Gastrocnemius medialis (tissue), 4 donors: Measurements from ENCODE around the gene OCLN. TPM values are rescaled to one million over a fixed set of nuclear protein-coding genes. Genes with fewer than 3 reads are reported as not detected.

Source experiments
- ATAC-seq, 2 donors: fragments of 150-250 bp; one replicate each; pipeline ENCODE4 v1.9.1; 2016
- DNase-seq, 2 donors: peaks; one replicate each; pipeline ENCODE4 v3.0.0-alpha.2; 2019
- H3K27ac ChIP-seq, 4 donors: fragments of 200-600 bp; sonication (generic); 1 replicate in 1 of 4; 2 replicates in 3 of 4; pipeline ENCODE4 v1.5.1; 2016 to 2018; ENCODE audit warnings: mild to moderate bottlenecking in 2 of 4, moderate library complexity in 1 of 4
- H3K27me3 ChIP-seq, 3 donors: fragments of 200-600 bp; sonication (generic) in 2 of 3; 1 replicate in 1 of 3; 2 replicates in 2 of 3; pipeline versions ENCODE4 v1.5.1 to v1.6.0; 2016 to 2019; ENCODE audit warnings: mild to moderate bottlenecking in 1 of 3, moderate library complexity in 1 of 3
- H3K36me3 ChIP-seq, 2 donors: fragments of 200-600 bp; sonication (generic) in 1 of 2; one replicate each; pipeline ENCODE4 v1.5.1; 2017 to 2018
- H3K4me1 ChIP-seq, 2 donors: fragments of 200-600 bp; sonication (generic) in 1 of 2; one replicate each; pipeline ENCODE4 v1.5.1; 2016 to 2017; ENCODE audit warnings: mild to moderate bottlenecking in 2 of 2
- H3K4me3 ChIP-seq, 4 donors: fragments of 200-600 bp; sonication (generic) in 3 of 4; 1 replicate in 1 of 4; 2 replicates in 3 of 4; pipeline ENCODE4 v1.5.1; 2016 to 2019; ENCODE audit warnings: mild to moderate bottlenecking in 2 of 4
- H3K9me3 ChIP-seq, 3 donors: fragments of 200-600 bp; sonication (generic) in 2 of 3; 1 replicate in 1 of 3; 2 replicates in 2 of 3; pipeline ENCODE4 v1.5.1; 2016 to 2019
- CTCF ChIP-seq, 5 experiments: fragments of 450-650 bp in 3 of 5; fragments of 200-600 bp in 2 of 5; sonication (generic) in 2 of 5; IDR thresholded peaks in 4 of 5; conservative IDR thresholded peaks in 1 of 5; 1 replicate in 4 of 5; 2 replicates in 1 of 5; pipeline ENCODE4 v1.5.1; 2016 to 2019; ENCODE audit warnings: antibody characterized with exemption in 5 of 5, mild to moderate bottlenecking in 3 of 5, moderate library complexity in 3 of 5
- POLR2A ChIP-seq, 2 donors: fragments of 450-650 bp; IDR thresholded peaks; one replicate each; pipeline ENCODE4 v1.6.1; 2017; ENCODE audit warnings: antibody characterized with exemption in 2 of 2, mild to moderate bottlenecking in 2 of 2, moderate library complexity in 2 of 2
- in situ Hi-C, 4 donors: fragments of 200-750 bp; cut with MboI; loops; one replicate each; pipeline versions ENCODE4 v1.15.0 to v1.8.0; 2017; ENCODE audit warnings: low sequenced_read_pairs in 4 of 4
- intact Hi-C: fragments of 100-400 bp; cut with DNase I; formaldehyde crosslinking; loops from one replicate; pipeline ENCODE4 v1.15.1; 2023; ENCODE audit warnings: low total_unique reads
- total RNA-seq, 4 donors: library from RNA; depleted of rRNA; stranded (reverse); fragments of >200 nt; gene quantifications; one replicate each; pipeline versions ENCODE4 v1.1.0 to v1.2.3, GENCODE V29; 2016

The OCLN gene
- total RNA-seq, 4 donors from 2014 or later: 0.39 to 0.87 (median 0.62) TPM

DNA sequence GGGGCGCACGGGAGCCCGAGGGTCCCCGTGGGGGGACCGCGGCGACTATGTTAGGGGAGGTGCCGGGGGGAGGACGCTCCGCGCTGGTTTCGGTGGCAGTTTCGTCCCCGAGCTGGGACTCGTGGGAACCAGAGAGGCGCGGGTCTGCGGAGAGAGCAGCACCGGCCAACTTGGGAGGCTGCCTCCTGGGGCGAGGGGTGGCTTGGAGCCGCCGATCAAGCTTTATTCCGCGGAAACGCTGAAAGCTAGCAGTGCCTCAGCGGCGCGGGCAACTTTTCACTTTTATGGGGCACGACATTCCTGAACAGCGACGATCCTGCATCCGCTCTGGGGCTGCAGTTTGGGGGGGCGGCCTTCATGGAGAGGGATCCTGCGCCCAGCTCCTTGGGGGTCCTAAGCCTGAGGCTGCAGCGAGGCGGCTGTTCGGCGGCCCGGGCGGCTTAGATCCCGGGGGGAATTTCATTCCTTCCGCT, 369 bp downstream of the OCLN start:
- no peak overlapping the region for H3K27ac ChIP-seq
- intact Hi-C loops (no loop called here), in situ Hi-C loops (no loop called here)
- DNase-seq (no peak), ATAC-seq (no peak)
- peaks cover 37 to 43% (median 42%) of the 10 kb centered on the region in 3 donors for H3K27me3 ChIP-seq
- H3K9me3 ChIP-seq: no peaks in the 10 kb centered on the region
- H3K4me1 ChIP-seq: peaks cover 4 to 7% of the 10 kb centered on the region in 2 donors
- no peaks in the 10 kb centered on the region for H3K36me3 ChIP-seq
- TF ChIP-seq POLR2A (IDR thresholded peaks at IDR 0.05) (no peak), CTCF (IDR thresholded peaks at IDR 0.05 in 4 of 5, conservative IDR thresholded peaks at IDR 0.05 in 1 of 5) (no peak)
- H3K4me3 ChIP-seq: peak overlapping the region; percentile 50 to 65 (median 56)

- DNase-seq: no peak
- ATAC-seq: no peak
- peaks cover 37 to 43% (median 42%) of the 10 kb centered on the region in 3 donors for H3K27me3 ChIP-seq
- no peaks in the 10 kb centered on the region for H3K9me3 ChIP-seq
- peaks cover 4 to 7% of the 10 kb centered on the region in 2 donors for H3K4me1 ChIP-seq
- intact Hi-C loops (no loop called here), in situ Hi-C loops (no loop called here)
- H3K36me3 ChIP-seq: no peaks in the 10 kb centered on the region
- no peak overlapping the region for H3K27ac ChIP-seq
- peak overlapping the region; percentile 50 to 65 (median 56) for H3K4me3 ChIP-seq
- no peak for TF ChIP-seq CTCF (IDR thresholded peaks at IDR 0.05 in 4 of 5, conservative IDR thresholded peaks at IDR 0.05 in 1 of 5)
- no peak for TF ChIP-seq POLR2A (IDR thresholded peaks at IDR 0.05)
Observed at GRCh38 chr5:69493396-69494133, 975 bp downstream of the OCLN start.

DNA sequence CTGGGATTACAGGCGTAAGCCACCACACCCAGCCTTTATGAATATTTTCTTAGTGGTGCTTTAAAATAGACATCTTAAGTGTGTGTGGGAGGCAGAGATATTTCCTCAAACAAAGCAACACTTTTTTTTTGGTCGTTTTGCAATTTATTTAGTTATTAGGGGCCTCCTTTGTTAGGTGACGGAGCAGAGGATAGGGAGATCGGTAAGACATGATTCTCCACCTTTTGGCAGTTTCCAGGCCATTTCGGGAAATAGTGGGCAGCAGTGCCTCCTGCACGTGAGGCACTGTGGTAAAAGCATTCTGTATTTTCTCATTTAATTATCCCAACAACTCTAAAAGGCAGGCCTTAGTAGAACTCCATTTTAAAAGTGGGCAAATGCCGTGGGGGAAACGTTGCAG, 1.9 kb downstream of the OCLN start:
- no peaks in the 10 kb centered on the region for H3K9me3 ChIP-seq
- DNase-seq (no peak), ATAC-seq (no peak)
- peaks cover 4 to 7% of the 10 kb centered on the region in 2 donors for H3K4me1 ChIP-seq
- H3K4me3 ChIP-seq: no peak overlapping the region
- TF ChIP-seq POLR2A (IDR thresholded peaks at IDR 0.05): no peak
- TF ChIP-seq CTCF (IDR thresholded peaks at IDR 0.05 in 4 of 5, conservative IDR thresholded peaks at IDR 0.05 in 1 of 5): no peak
- H3K36me3 ChIP-seq: no peaks in the 10 kb centered on the region
- intact Hi-C loops: no loop called here
- no peak overlapping the region for H3K27ac ChIP-seq
- H3K27me3 ChIP-seq: peaks cover 37 to 43% (median 42%) of the 10 kb centered on the region in 3 donors
- in situ Hi-C loops: no loop called here

- H3K4me1 ChIP-seq: peaks cover 4 to 7% of the 10 kb centered on the region in 2 donors
- H3K36me3 ChIP-seq: no peaks in the 10 kb centered on the region
- no peak for DNase-seq
- intact Hi-C loops (no loop called here), in situ Hi-C loops (no loop called here)
- TF ChIP-seq POLR2A (IDR thresholded peaks at IDR 0.05) (no peak), CTCF (IDR thresholded peaks at IDR 0.05 in 4 of 5, conservative IDR thresholded peaks at IDR 0.05 in 1 of 5) (no peak)
- no peaks in the 10 kb centered on the region for H3K9me3 ChIP-seq
- H3K27ac ChIP-seq: no peak overlapping the region
- H3K4me3 ChIP-seq: no peak overlapping the region
- ATAC-seq: no peak
- H3K27me3 ChIP-seq: peaks cover 28 to 37% (median 36%) of the 10 kb centered on the region in 3 donors
Observed at GRCh38 chr5:69497006-69497520, 4.5 kb downstream of the OCLN start.
